Smooth muscle cell (in vitro differentiated cells): Measurements from ENCODE around the gene RPS5. TPM values are rescaled to one million over a fixed set of nuclear protein-coding genes. Genes with fewer than 3 reads are reported as not detected.

Experiments
- DNase-seq: peaks from one replicate; lab custom pipeline; 2025; ENCODE audit not compliant: unreplicated experiment; lab: John Stamatoyannopoulos, UW
- H2AFZ ChIP-seq: fragments of 200-600 bp; sonication (generic); 2 replicates; pipeline ENCODE4 v1.6.0; 2016; ENCODE audit warnings: antibody characterized with exemption, low read depth, mild to moderate bottlenecking
- H3F3A ChIP-seq: fragments of 200-600 bp; sonication (generic); 2 replicates; pipeline ENCODE4 v1.6.0; 2017; ENCODE audit warnings: antibody characterized with exemption, low read depth
- H3K27ac ChIP-seq: fragments of 200-600 bp; sonication (generic); 2 replicates; pipeline ENCODE4 v1.5.1; 2016; ENCODE audit warnings: low read depth, mild to moderate bottlenecking
- H3K27me3 ChIP-seq: fragments of 200-600 bp; sonication (generic); 2 replicates; pipeline ENCODE4 v1.6.1; 2016; ENCODE audit warnings: low read depth, mild to moderate bottlenecking
- H3K36me3 ChIP-seq: fragments of 200-600 bp; sonication (generic); 2 replicates; pipeline ENCODE4 v1.5.1; 2016; ENCODE audit warnings: low read depth
- H3K4me1 ChIP-seq: fragments of 200-600 bp; sonication (generic); 2 replicates; pipeline ENCODE4 v1.5.1; 2016; ENCODE audit warnings: low read depth
- H3K4me2 ChIP-seq: fragments of 200-600 bp; sonication (generic); 2 replicates; pipeline ENCODE4 v1.6.0; 2016; ENCODE audit warnings: mild to moderate bottlenecking
- H3K4me3 ChIP-seq: fragments of 200-600 bp; sonication (generic); 2 replicates; pipeline ENCODE4 v1.5.1; 2016; ENCODE audit warnings: mild to moderate bottlenecking
- H3K79me2 ChIP-seq: fragments of 200-600 bp; sonication (generic); 2 replicates; pipeline ENCODE4 v1.6.0; 2016; ENCODE audit warnings: low read depth, mild to moderate bottlenecking
- H3K9ac ChIP-seq: fragments of 200-600 bp; sonication (generic); 2 replicates; pipeline ENCODE4 v1.6.0; 2016; ENCODE audit warnings: low read depth
- H3K9me3 ChIP-seq: fragments of 200-600 bp; sonication (generic); replicated peaks from 2 replicates; pipeline ENCODE4 v1.5.1; 2016; ENCODE audit warnings: low read depth
- H4K20me1 ChIP-seq: fragments of 200-600 bp; sonication (generic); 2 replicates; pipeline ENCODE4 v1.6.0; 2016; ENCODE audit warnings: low read depth
- WGBS: methylation state at CpG from one replicate; pipeline ENCODE4 v1.1.7; 2016; ENCODE audit warnings: low lambda C conversion rate; 5-methylcytosine and 5-hydroxymethylcytosine counted together
- polyA plus RNA-seq: library from polyadenylated mRNA; unstranded; fragments of >200 nt; fragmentation: Nextera tagmentation; extraction: Ambion mirVana; gene quantifications from 2 replicates; pipeline ENCODE4 v1.2.1, GENCODE V29; 2016
- total RNA-seq: library from RNA; depleted of rRNA; stranded (reverse); fragments of >200 nt; gene quantifications from 2 replicates; pipeline ENCODE4 v1.2.3, GENCODE V29; 2014
- TF ChIP-seq, protein P1 (sequence below): fragments of 200-600 bp; sonication (generic); IDR thresholded peaks from 2 replicates; pipeline ENCODE4 v1.5.1; 2017; ENCODE audit warnings: borderline replicate concordance, mild to moderate bottlenecking, antibody characterized with exemption; ENCODE audit not compliant: insufficient read depth, poor library complexity, severe bottlenecking

The RPS5 gene
- total and polyA plus RNA-seq, 2 experiments from 2014 or later = 684 to 1,773 TPM

- 91% methylated on average over 6 of the region's 6 CpGs for WGBS
- H2AFZ ChIP-seq = no peak overlapping the region
Measured at GRCh38 chr19:58354478-58355030, 32.5 kb upstream of the RPS5 start.

GRCh38 chr19:58355215-58355796 is 31.8 kb upstream of the RPS5 start:
- Histone ChIP-seq H3K36me3 (no peaks in the 10 kb centered on the region), H3K79me2 (no peaks in the 10 kb centered on the region), H3K4me2 (no peak overlapping the region), H3K4me1 (no peaks in the 10 kb centered on the region), H2AFZ (no peak overlapping the region), H3K9me3 (no peaks in the 10 kb centered on the region), H4K20me1 (no peaks in the 10 kb centered on the region), H3K27me3 (no peaks in the 10 kb centered on the region), H3K9ac (no peak overlapping the region), H3F3A (no peaks in the 10 kb centered on the region), H3K4me3 (no peak overlapping the region), H3K27ac (no peak overlapping the region)
- no peak for DNase-seq
- 97% methylated on average over 10 of the region's 10 CpGs for WGBS
- TF ChIP-seq, protein P1, sequence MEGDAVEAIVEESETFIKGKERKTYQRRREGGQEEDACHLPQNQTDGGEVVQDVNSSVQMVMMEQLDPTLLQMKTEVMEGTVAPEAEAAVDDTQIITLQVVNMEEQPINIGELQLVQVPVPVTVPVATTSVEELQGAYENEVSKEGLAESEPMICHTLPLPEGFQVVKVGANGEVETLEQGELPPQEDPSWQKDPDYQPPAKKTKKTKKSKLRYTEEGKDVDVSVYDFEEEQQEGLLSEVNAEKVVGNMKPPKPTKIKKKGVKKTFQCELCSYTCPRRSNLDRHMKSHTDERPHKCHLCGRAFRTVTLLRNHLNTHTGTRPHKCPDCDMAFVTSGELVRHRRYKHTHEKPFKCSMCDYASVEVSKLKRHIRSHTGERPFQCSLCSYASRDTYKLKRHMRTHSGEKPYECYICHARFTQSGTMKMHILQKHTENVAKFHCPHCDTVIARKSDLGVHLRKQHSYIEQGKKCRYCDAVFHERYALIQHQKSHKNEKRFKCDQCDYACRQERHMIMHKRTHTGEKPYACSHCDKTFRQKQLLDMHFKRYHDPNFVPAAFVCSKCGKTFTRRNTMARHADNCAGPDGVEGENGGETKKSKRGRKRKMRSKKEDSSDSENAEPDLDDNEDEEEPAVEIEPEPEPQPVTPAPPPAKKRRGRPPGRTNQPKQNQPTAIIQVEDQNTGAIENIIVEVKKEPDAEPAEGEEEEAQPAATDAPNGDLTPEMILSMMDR = no peak

More at GRCh38 chr19:58354478-58355030, 32.5 kb upstream of the RPS5 start:
- Histone ChIP-seq H3K27me3 (no peaks in the 10 kb centered on the region), H3K4me3 (no peak overlapping the region), H3K36me3 (no peaks in the 10 kb centered on the region), H3K9ac (no peak overlapping the region), H3K27ac (no peak overlapping the region), H4K20me1 (no peaks in the 10 kb centered on the region), H3K9me3 (no peaks in the 10 kb centered on the region), H3K4me2 (no peak overlapping the region), H3K4me1 (no peaks in the 10 kb centered on the region), H3F3A (no peaks in the 10 kb centered on the region), H3K79me2 (peaks cover 2% of the 10 kb centered on the region)
- TF ChIP-seq, protein P1 = no peak
- no peak for DNase-seq

- no peak for DNase-seq
- Histone ChIP-seq H3F3A (no peaks in the 10 kb centered on the region), H3K9ac (no peak overlapping the region), H2AFZ (no peak overlapping the region), H3K9me3 (no peaks in the 10 kb centered on the region), H3K4me1 (no peaks in the 10 kb centered on the region), H3K27ac (no peak overlapping the region), H3K4me3 (no peak overlapping the region), H4K20me1 (no peaks in the 10 kb centered on the region), H3K27me3 (no peaks in the 10 kb centered on the region), H3K79me2 (no peaks in the 10 kb centered on the region), H3K4me2 (no peak overlapping the region), H3K36me3 (no peaks in the 10 kb centered on the region)
- WGBS = 97% methylated on average over 51 of the region's 94 CpGs
- TF ChIP-seq, protein P1 = no peak
Measured at GRCh38 chr19:58355908-58356765, 30.9 kb upstream of the RPS5 start.
